HG03175 (cell line): ENCODE data around the gene C1R.

Experiments used
- ATAC-seq: cut with Tn5 transposase; IDR thresholded peaks from one replicate; pipeline ENCODE4 v1.9.1; 2021; ENCODE audit warnings: mild to moderate bottlenecking, moderate library complexity; ENCODE audit not compliant: unreplicated experiment

C1R gene

DNA sequence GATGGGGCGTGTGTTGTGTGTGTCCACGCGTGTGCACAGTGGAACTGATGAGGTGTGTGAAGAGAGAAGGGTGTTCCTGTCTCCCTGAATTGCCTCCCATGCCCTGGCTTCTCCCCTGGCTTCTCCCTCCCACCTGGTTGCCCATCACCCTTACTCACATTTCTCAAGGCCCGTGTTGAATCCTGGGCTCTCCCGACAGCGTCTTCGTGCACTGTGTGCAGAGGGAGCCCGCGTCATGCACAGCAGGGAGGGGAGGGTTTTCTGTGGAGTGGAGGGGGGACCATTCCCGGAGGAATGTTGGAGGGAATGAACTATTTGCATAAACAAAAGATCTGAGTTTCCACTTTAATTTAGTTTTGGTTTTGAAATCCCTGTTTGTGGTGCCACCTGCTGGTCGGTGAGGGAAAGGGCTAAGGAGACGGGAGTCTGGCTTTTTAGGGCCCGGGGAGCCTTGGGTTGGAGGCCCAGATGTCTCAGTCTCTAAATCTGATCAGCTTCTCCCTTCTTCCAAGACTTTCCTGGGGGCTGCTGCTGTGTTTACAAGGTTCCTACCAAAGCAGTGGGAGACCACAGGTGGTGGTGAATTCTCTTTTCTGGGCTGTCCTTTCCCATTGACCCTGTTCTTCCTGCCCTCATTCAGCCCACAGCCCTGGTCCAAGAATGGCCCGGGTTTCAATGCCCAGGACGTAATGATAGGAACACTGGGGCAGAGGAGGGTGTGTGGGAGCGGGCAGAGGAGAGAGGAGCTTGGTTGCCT lies at the start of gene C1R:
Gene C1R (minus strand): TSS at position 217 of the 757 bp plus-strand sequence. CDS start 57 bp downstream, at position 160.
- ATAC-seq = no peak

DNA sequence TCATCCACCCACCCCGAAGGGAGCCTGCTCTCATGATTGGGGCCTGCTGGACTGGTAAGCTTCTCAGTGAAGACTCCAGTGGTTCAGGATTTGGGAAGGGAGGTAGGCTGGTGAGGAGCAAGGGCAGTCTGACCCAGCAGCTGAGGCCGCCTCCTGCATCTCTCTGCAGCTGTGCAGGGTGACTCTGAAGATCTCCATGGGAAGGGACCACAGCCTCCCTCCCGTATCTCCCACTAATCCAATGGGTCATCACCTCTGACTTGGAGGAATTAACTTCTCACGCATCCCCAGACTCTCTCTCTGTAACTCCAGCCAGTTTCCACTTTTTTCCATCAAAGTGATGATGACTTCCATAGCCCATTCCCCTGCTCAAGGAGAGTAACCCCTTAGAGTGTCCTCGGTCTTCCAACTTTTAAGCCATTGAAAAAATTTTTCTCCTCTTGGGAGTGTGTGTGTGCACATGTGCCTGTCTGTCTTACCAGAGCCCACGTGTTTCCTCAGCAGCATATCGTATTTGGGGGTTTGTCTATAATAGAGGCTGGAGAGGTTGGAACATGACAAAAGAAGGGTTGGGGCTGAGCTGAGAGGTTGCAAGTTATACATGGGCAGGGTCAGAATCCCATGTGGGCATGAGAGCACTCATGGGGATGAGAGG lies 49.2 kb upstream of the C1R start:
- no peak for ATAC-seq

DNA sequence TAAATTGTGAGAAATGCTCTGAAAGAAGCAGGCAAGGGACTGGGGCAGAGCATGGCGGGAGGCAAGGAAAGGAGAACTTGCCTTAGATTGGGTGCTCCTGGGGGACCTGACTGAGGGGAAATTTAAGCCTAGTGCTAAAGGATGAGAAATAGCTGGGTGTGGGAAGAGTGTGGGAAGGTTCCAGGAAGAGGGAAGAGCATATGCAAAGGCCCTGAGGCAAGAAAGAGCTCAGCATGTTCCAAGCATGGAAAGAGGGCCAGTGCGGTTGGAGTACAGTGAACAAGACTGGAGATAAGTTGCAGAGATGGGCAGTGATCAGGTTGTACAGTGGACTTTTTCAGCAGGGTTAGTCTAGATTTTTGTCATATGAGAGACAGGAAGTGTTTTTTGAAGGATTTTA lies 47.0 kb upstream of the C1R start:
- no peak for ATAC-seq

DNA sequence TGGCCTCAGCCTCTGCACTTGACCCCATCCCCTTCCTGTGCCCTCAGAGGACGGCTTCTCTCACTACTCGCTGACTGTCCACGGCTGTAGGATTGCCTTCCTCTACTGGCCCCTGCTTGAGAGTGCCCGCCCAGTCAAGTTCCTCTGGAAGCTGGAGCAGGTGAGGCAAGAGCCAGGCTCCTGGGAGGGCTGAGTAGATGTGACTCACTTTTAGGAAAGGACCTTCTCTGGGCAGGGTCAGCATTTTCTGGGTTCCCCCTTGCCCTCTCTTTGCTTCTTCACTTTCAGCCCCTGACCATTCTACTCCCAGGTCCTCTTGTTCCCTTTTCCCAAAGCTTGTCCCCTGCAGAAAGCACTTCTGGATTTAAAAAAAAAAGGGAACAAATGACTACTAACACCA lies 45.7 kb upstream of the C1R start:
- ATAC-seq = no peak

DNA sequence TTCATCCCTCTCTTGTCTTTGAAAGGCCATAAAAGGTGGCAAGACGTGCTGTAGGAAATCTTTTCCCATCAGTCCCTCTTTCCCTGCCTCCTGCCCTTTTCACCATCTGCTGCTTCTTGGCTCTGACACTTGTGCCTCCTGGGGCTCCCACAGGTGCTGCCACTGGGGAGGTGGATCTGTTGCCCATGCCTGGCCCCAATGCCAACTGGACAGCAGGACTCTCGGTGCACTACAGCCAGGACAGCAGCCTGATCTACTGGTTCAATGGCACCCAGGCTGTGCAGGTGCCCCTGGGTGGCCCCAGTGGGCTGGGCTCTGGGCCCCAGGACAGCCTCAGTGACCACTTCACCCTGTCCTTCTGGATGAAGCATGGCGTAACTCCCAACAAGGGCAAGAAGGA lies 44.4 kb upstream of the C1R start:
- ATAC-seq = no peak

DNA sequence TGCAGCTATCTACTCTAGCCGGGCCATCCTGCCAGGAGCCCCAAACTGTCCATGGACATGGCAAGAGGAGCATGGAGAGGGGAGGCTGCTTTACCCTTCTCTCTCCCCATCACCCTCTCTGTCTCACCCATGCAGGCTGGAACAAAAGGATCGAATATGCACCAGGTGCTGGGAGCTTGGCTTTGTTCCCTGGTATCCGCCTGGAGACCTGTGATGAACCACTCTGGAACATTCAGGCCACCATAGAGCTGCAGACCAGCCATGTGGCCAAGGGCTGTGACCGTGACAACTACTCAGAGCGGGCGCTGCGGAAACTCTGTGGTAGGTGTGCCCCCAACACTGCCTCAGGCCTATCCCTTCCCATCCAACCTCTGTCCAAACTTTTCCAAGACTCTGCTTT lies 43.8 kb upstream of the C1R start:
- no peak for ATAC-seq

DNA sequence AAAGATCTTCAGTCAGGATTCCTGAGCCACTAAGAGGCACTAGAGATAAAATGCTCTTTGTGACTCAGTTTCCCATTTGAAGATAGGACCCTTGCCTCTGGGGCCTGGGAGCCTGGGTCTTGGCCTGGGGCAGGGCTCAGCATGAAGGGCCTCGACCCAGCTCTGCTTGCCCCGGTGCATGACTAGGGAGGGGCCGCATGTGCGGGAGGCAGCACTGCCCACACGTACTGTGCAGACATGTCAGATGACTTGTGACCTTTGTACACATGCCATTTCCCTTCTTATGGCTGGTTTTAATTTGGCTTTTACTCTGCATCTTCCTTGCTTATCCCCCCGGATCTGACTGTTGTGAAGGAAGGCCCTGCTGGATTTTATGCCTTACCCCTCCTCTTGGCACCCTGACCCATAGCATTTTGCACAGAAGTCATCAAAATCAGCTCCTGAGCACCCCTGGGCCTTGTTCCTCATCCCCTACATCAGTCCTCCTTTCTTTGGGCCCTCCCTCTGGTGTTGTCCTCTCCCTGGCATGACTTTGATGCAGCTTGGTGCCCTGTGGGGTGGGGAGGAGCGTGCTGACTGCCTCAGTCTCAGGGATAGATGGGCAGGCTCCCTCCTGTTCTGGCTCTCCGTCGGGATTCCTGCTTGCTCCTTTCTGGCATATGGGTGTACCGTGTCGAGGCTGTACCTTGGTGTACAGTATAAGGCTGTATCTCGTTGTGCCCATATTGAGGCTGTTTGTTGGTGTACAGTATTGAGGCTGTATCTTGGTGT lies 42.3 kb upstream of the C1R start:
- no peak for ATAC-seq

DNA sequence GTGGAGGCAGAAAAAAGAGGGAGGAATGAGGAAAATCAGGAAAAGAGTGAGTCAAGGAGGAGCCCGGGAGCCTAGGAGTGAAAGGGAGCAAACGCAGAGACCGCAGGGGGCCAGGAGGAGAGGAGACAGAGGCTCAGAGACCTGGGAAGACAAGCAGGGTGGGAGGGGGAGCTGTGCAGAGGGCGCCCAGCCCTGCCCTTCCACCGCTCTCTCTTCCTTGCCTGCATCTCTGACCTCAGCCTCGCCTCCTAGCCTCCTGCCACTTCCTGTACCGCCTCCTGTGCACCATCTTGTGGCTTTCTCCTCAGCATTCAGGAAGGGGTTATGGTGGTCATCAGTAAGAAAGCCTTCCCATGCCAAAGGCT lies 39.2 kb upstream of the C1R start:
- ATAC-seq = no peak

DNA sequence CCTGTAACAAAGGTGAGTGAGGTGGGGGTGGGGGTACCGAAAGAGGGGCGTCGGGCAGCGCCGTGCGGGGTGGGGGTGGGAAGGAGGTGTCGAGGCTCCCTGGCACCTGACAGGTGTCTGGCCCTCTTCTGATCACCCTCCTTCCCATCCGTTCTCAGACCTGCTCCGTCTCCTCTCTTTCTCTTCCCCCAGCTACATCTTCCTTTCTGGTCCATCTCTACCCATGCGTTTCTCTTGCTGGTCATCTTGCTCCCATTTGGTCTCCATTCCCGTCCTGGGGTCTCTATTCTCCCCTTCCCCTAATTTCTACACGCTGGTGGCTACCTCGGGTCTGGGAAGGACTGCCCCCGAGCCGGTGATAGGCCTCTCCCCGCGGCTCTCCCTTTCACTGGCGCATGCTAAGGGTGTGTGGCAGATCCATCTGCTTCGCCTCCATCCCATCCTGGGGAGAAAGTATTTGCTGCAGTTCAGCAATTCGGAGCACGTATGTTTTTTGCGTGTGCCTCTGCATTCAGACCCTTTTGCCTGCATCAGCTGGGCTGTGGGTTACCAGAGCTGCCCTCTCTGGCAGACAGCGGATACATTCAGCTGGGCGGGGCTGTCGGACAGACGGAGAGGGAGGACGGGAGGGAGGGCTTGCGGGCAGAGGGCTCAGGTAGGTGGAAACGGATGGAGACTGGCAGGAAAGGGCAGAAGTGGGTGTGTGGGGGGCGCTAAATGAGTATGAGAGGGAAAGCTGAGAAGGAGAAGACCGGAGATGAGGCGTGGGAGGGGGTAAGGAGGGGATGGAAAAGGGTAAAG lies 38.7 kb upstream of the C1R start:
- no peak for ATAC-seq

DNA sequence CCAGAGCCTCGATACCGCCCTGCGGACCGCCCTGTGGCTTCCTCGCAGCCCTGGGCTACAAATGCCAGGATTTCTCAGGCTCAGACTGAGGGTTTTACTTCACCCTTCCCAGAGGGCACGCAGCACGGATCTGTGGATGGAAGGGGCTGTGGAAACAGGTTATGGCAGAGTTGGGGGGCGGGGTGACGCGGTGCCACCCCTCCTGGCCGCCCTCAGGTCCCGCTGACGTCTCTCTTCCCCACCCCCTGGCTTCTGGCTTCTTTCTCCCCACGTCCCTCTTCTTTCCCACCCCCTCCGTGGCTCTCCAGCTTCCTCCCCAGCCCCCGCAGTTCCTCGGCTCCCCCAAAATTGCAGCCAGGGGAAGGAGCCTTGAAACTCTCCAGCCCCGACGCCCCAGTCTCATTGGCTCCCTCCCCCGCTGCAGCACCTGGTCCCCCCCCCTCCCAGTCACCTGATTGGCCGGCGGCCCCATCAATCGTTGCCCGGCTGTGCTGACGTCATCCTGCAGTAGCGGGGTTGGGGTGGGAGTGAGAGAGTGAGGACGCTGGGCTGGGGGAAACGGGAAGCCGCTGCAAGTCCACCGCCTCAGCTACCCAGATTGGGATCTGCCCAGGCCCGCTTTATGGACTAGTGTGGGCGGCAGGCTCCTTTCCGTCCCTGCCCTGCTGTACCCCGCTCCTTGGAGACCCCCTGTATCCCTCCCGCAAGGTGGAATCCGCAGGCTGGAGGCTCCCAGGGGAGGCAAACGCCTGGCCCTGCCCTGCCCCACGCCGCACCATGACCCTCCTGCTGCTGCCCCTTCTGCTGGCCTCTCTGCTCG lies 37.8 kb upstream of the C1R start, which contains the start of gene CLSTN3:
Gene CLSTN3 (plus strand): TSS at position 500 of the 820 bp plus-strand sequence. CDS start 278 bp downstream, at position 778.
- peak; percentile 71 for ATAC-seq

DNA sequence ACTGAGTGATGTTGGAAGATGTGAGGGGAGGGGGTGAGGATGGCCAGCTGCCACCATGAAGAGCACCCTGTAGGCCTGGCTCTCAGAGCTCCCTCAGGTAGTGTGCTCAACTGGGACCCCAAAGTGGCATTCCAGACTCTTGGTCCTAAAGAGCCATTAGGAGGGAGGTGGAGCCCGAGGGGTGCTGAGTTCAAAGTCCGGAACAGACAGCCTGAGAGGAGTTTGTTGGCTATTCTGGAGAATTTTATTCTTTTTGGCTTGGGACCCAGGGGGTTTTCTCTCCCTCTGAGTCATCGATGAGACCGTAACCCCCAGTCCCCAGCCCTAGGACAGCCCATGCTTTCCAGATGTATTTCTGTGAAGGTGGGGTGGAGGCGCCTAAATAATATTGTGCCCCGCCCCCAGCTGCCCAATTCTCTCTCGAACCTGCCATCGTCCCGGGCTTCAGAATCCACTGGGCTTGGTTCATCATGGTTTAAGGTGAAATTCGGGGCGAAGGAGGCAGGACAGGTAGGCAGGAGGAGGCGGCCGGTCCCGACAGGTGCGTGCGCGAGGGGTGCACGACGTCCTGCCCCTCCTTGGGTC lies 37.1 kb upstream of the C1R start:
- ATAC-seq = peak; percentile 26

DNA sequence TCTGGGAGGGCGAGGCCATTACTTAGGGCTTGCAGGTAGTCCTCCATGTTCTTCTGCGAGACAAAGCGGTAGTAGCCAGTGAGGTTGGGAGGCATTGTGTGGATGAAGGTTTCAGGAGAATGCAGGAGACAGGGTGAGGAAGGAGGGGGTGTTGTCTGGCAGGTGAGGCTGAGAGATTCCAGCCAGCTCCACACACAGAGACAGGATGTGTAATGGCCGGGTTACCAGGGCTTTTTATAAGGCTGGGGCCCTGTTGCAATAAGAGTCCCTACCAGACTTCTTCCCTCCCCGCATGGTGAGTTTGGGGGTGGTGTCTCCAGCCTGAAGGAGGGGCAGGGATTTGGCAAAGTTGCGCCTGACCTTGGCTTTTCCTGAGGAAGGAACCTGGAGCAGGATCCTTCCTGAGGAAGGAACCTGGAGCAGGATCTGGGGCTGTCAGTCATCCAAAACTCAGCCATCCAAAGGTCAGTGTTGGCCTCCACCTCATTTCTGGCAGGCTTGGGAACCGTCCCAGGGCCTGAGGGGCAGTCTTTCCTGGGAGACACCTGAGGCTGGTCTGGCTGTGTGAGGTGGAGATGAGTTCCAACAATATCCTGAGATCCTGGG lies 36.5 kb upstream of the C1R start, which contains the start of gene RBP5:
Gene RBP5 (minus strand): TSS at position 209 of the 606 bp plus-strand sequence. CDS start 114 bp downstream, at position 95.
- no peak for ATAC-seq

DNA sequence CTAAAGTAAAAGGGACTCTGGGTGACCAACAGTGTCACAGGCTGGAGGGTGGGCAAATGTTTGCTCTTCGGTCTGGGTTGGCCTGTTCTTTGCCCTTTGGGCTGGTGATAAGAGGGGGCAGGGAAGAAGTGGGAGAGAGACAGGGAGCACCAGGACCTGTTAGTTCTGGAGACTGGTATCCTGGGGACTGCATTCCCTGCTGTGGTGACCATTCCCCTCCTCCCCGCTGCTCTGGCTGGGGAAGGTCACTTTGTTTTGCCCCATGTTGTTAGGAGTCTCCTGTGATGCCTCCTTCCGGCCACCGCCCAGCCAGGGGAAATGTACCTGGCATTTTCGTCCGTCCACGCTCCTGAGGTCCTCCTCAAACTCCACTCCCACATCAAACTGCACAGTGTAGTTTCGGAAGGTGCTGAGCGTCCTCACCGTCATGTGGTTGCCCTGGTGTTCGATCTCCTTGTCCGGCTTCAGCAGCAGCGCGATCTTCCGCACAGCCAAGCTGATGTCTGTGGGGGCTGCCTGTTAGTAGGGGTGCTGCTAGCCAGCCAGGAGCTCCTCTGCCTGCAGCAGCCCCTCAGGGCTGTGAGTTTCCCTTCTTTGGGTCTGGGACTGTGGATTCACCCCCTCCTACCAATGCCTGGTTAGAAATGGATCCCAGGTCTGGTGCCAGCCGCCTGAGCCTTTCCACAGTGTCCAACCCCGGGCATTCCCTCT lies 35.8 kb upstream of the C1R start:
- ATAC-seq = no peak

DNA sequence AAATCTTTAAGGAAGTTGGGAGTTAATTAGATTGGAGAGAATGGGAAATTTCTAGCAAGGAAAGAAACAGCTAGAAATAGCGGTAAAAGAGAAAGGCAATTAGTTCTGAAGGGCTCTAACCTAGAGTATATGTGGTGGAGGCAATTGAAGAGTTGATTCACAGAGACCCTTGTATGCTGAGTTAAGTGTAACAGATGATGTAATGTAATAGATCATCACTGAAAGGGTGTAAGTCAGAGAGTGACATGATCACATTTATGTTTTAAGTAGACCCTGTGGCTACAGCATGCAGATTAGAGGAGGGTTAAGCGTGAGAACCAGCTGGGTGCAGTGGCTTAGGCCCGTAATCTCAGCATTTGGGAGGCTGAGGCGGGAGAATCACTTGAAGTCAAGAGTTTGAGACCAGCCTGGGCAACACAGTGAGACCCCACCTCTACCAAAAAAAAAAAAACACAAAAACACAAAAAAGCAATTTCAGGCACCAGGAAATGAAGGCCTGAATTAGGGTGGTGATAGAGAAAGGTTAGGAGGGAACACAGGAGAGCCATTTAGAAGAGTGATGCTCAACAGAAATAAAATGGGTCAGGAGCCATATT lies 33.5 kb upstream of the C1R start:
- no peak for ATAC-seq

DNA sequence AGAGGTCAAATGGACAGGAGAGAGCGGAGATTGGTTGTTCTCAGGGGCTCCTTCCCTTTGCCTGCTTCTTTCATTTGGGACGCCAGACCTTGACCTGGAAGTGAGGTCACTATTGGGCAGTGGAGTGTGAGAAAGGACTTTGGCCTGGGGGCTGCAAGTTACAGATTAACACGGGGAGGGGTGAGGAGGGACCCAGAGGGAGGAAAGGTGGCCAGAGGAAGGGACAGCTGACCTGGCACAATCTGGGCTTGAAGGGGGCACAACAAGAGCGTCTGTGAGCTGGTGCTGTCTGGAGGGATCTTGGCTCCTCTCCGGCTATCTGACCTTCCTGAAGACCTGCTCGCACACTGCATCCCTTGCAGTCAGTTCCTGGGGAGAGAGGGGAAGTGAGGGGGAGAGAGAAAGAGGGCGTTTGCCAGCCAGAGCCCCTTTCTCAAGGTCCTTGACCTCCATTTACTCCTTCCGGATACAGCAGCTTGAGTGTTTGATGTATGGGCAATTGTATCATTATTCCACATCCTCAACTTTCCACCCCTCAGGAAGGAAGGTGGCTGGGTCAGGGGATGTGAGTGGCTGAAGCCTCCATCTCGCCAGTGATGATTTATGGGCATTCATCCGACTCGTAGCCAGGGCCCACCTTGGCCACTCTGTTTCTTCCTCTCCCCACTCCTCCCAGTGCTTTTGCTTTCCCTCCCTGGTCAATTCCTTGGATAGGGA lies 31.7 kb upstream of the C1R start:
- no peak for ATAC-seq

DNA sequence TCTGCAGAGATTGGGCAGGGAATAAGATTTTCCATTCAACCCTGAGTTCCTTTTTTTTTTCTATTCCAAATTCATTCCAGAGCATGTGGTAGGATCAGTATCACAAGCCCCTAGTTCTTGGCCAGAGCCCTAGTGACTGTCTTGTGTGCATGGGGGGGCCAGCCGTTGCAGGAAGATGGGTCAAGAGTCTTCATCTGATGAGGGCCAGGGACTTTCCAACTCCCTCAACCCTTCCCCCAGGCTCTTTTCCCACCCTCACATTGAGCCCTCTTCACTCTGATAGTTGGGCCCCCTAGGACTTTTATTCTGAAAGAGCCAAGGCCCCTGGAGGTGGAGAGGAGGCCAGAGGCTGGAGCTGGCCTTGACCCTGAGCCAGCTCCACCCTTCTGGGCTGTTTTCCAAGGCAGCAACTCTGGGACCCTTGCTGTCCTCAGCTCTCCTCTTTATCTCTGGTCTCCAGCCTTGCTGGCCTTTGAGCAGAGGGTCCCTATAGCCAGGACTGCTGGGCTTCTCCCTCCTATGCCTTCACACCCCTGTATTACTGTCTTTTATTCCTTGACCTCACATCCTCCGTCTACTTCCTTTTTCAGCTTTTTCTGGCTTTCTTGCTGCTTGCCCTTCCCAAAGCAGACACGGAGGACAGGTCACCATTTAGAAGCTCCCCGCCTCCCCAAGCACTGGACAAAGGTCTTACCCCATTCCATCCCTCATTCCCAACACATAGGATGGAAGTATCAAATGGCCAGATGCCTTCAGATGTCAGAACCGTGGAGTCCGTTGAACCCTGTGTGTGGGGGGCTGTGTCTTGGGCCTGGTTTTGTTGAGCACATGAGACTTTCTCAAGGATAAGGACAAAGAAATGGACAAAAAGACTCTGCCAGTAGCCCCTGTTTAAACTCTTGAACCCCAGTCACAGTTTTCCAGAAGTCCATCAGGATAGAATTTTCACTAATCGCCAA lies 30.8 kb upstream of the C1R start:
- ATAC-seq = no peak
